ENCODE data around the gene ZNF804A. TPM values are rescaled to one million over a fixed set of nuclear protein-coding genes. Genes with fewer than 3 reads are reported as not detected.

Gene ZNF804A
- total and polyA plus RNA-seq, 4 donors, result 0.07 to 0.37 (median 0.13) TPM

DNA sequence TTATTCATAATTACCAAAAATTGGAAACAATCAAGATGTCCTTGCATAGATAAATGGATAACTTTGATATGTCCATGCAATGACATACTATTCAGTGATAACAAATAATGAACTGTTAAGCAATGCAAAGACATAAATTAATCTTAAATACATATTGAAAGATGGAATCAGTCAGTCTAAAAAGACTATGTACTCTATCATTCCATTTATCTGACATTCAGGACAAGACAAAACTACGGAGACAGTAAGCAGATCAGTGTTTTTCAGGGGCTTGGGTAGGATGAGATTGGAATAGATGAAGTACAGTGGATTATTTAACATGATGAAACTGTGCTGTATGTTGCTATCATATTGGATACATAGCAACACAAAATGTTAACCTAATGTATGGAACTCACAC lies 21.3 kb upstream of the ZNF804A start:
- Histone ChIP-seq H3K27me3 (ENCODE audit: control insufficient read depth in 4 of 4, insufficient read depth in 4 of 4, low read length in 3 of 4) (no peaks in the 10 kb centered on the region), H3K4me3 (ENCODE audit: low read depth in 1 of 3, low read length in 3 of 3) (no peak overlapping the region), H3K36me3 (ENCODE audit: control insufficient read depth in 4 of 4, insufficient read depth in 3 of 4, low read depth in 1 of 4, low read length in 3 of 4) (no peaks in the 10 kb centered on the region), H3K9ac (ENCODE audit: low read depth in 1 of 2, low read length in 2 of 2) (no peak overlapping the region), H3K9me3 (ENCODE audit: control insufficient read depth in 4 of 4, low read length in 3 of 4) (no peaks in the 10 kb centered on the region), H3K27ac (ENCODE audit: low read depth in 1 of 2, low read length in 2 of 2) (no peak overlapping the region), H3K4me1 (ENCODE audit: control insufficient read depth in 4 of 4, insufficient read depth in 4 of 4, low read length in 3 of 4) (no peaks in the 10 kb centered on the region)
- 91% methylated on average over 1 of the region's 1 CpG for WGBS
- TF ChIP-seq ATF3 (IDR thresholded peaks at IDR 0.05) (no peak), EGR1 (IDR thresholded peaks at IDR 0.05; ENCODE audit: low read depth in 2 of 2) (no peak), NR2F2 (IDR thresholded peaks at IDR 0.05) (no peak), FOXA2 (IDR thresholded peaks at IDR 0.05) (no peak), GABPA (IDR thresholded peaks at IDR 0.05 in 1 of 2, conservative IDR thresholded peaks at IDR 0.05 in 1 of 2) (no peak), JUND (IDR thresholded peaks at IDR 0.05) (no peak), HNF4A (conservative IDR thresholded peaks at IDR 0.05) (no peak), HNF4G (IDR thresholded peaks at IDR 0.05) (no peak), RAD21 (IDR thresholded peaks at IDR 0.05) (no peak), FOXA1 (IDR thresholded peaks at IDR 0.05) (no peak)
- DNase-seq (ENCODE audit: low spot score), result no peak

GRCh38 chr2:184577743-184578142 lies 20.6 kb upstream of the ZNF804A start:
- DNase-seq (ENCODE audit: low spot score), result no peak
- 58% methylated on average over 4 of the region's 4 CpGs for WGBS
- Histone ChIP-seq H3K9ac (ENCODE audit: low read depth in 1 of 2, low read length in 2 of 2) (no peak overlapping the region), H3K4me1 (ENCODE audit: control insufficient read depth in 4 of 4, insufficient read depth in 4 of 4, low read length in 3 of 4) (no peaks in the 10 kb centered on the region), H3K27ac (ENCODE audit: low read depth in 1 of 2, low read length in 2 of 2) (no peak overlapping the region), H3K9me3 (ENCODE audit: control insufficient read depth in 4 of 4, low read length in 3 of 4) (no peaks in the 10 kb centered on the region), H3K4me3 (ENCODE audit: low read depth in 1 of 3, low read length in 3 of 3) (no peak overlapping the region), H3K36me3 (ENCODE audit: control insufficient read depth in 4 of 4, insufficient read depth in 3 of 4, low read depth in 1 of 4, low read length in 3 of 4) (no peaks in the 10 kb centered on the region), H3K27me3 (ENCODE audit: control insufficient read depth in 4 of 4, insufficient read depth in 4 of 4, low read length in 3 of 4) (no peaks in the 10 kb centered on the region)
- no peak for TF ChIP-seq JUND (IDR thresholded peaks at IDR 0.05)
- TF ChIP-seq SP1 (IDR thresholded peaks at IDR 0.05), result no peak
- no peak for TF ChIP-seq YY1 (IDR thresholded peaks at IDR 0.05)
- TF ChIP-seq NR2F2 (IDR thresholded peaks at IDR 0.05), result no peak
- no peak for TF ChIP-seq HNF4A (conservative IDR thresholded peaks at IDR 0.05)
- TF ChIP-seq TAF1 (conservative IDR thresholded peaks at IDR 0.05), result no peak
- TF ChIP-seq FOXA2 (IDR thresholded peaks at IDR 0.05), result no peak
- no peak for TF ChIP-seq HNF4G (IDR thresholded peaks at IDR 0.05)
- no peak for TF ChIP-seq ZBTB33 (IDR thresholded peaks at IDR 0.05)
- TF ChIP-seq RXRA (IDR thresholded peaks at IDR 0.05), result no peak
- TF ChIP-seq ATF3 (IDR thresholded peaks at IDR 0.05), result no peak
- no peak for TF ChIP-seq EGR1 (IDR thresholded peaks at IDR 0.05; ENCODE audit: low read depth in 2 of 2)
- TF ChIP-seq GABPA (IDR thresholded peaks at IDR 0.05 in 1 of 2, conservative IDR thresholded peaks at IDR 0.05 in 1 of 2), result no peak

DNA sequence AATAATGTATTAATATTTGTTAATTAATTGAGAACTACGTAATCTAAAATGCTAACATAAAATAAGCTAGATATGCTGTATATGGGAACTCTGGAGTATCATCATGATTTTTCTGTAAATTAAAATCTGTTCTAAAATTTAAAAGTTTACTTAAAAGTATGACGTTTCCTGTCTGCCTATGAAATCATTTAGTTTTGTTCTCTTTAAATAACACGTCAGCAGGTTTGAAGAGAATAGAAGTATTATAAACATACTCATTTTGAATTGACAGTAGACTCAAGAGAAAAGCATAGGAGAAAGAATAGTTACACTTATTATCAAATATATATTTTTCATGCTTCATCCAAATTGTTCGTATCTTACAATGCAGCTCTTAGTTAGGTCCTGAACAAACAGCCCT lies 19.1 kb upstream of the ZNF804A start:
- 87% methylated on average over 4 of the region's 4 CpGs for WGBS
- Histone ChIP-seq H3K4me1 (ENCODE audit: control insufficient read depth in 4 of 4, insufficient read depth in 4 of 4, low read length in 3 of 4) (no peaks in the 10 kb centered on the region), H3K4me3 (ENCODE audit: low read depth in 1 of 3, low read length in 3 of 3) (no peak overlapping the region), H3K36me3 (ENCODE audit: control insufficient read depth in 4 of 4, insufficient read depth in 3 of 4, low read depth in 1 of 4, low read length in 3 of 4) (no peaks in the 10 kb centered on the region), H3K27ac (ENCODE audit: low read depth in 1 of 2, low read length in 2 of 2) (no peak overlapping the region), H3K27me3 (ENCODE audit: control insufficient read depth in 4 of 4, insufficient read depth in 4 of 4, low read length in 3 of 4) (no peaks in the 10 kb centered on the region), H3K9me3 (ENCODE audit: control insufficient read depth in 4 of 4, low read length in 3 of 4) (no peaks in the 10 kb centered on the region), H3K9ac (ENCODE audit: low read depth in 1 of 2, low read length in 2 of 2) (no peak overlapping the region)
- DNase-seq (ENCODE audit: low spot score), result no peak
- TF ChIP-seq HNF4A (conservative IDR thresholded peaks at IDR 0.05), result no peak
- TF ChIP-seq GABPA (IDR thresholded peaks at IDR 0.05 in 1 of 2, conservative IDR thresholded peaks at IDR 0.05 in 1 of 2), result no peak
- TF ChIP-seq HNF4G (IDR thresholded peaks at IDR 0.05), result no peak
- no peak for TF ChIP-seq EGR1 (IDR thresholded peaks at IDR 0.05; ENCODE audit: low read depth in 2 of 2)
- TF ChIP-seq, protein P1, sequence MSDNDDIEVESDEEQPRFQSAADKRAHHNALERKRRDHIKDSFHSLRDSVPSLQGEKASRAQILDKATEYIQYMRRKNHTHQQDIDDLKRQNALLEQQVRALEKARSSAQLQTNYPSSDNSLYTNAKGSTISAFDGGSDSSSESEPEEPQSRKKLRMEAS (IDR thresholded peaks at IDR 0.05), result no peak
- TF ChIP-seq FOXA1 (IDR thresholded peaks at IDR 0.05), result no peak
- no peak for TF ChIP-seq CTCF (IDR thresholded peaks at IDR 0.05; ENCODE audit: low read depth, low read length, missing input control)
- TF ChIP-seq YY1 (IDR thresholded peaks at IDR 0.05), result no peak
- no peak for TF ChIP-seq ZBTB33 (IDR thresholded peaks at IDR 0.05)
- TF ChIP-seq RXRA (IDR thresholded peaks at IDR 0.05), result no peak
- TF ChIP-seq FOXA2 (IDR thresholded peaks at IDR 0.05), result no peak
- TF ChIP-seq TAF1 (conservative IDR thresholded peaks at IDR 0.05), result no peak
- no peak for TF ChIP-seq NR2F2 (IDR thresholded peaks at IDR 0.05)

Measured in liver (tissue), 9 donors.